Lung (tissue), 12 donors: Measurements from ENCODE around the gene CFAP58. TPM values are rescaled to one million over a fixed set of nuclear protein-coding genes. Genes with fewer than 3 reads are reported as not detected.

Source experiments
- ATAC-seq: fragments of 200-7000 bp; cut with Tn5 transposase; one replicate; pipeline ENCODE4 v1.9.1; 2020; ENCODE audit warnings: moderate number of reproducible peaks; ENCODE audit not compliant: insufficient read depth, low FRiP score
- DNase-seq, 3 donors: peaks; one replicate each; pipeline ENCODE4 v3.0.0-alpha.2; 2013 to 2017
- H3K27ac ChIP-seq, 2 donors: one replicate each; pipeline ENCODE4 v1.5.1; 2013; ENCODE audit warnings: mild to moderate bottlenecking in 2 of 2, moderate library complexity in 2 of 2, control low read depth in 1 of 2, inconsistent platforms in 1 of 2, low read depth in 1 of 2, low read length in 1 of 2
- H3K27me3 ChIP-seq, 3 donors: one replicate each; pipeline ENCODE4 v1.5.1; 2013; ENCODE audit warnings: low read length in 2 of 3; ENCODE audit not compliant: control insufficient read depth in 3 of 3, insufficient read depth in 3 of 3
- H3K36me3 ChIP-seq, 4 donors: one replicate each; pipeline ENCODE4 v1.5.1; 2013; ENCODE audit warnings: low read length in 4 of 4, mild to moderate bottlenecking in 1 of 4, moderate library complexity in 1 of 4; ENCODE audit not compliant: control insufficient read depth in 4 of 4, insufficient read depth in 4 of 4
- H3K4me1 ChIP-seq, 5 donors: one replicate each; pipeline ENCODE4 v1.5.1; 2013; ENCODE audit warnings: low read length in 5 of 5, mild to moderate bottlenecking in 2 of 5, moderate library complexity in 1 of 5; ENCODE audit not compliant: control insufficient read depth in 5 of 5, insufficient read depth in 5 of 5
- H3K4me3 ChIP-seq: one replicate; pipeline ENCODE4 v1.5.1; 2013; ENCODE audit warnings: mild to moderate bottlenecking, control low read depth, moderate library complexity
- H3K9ac ChIP-seq, 2 donors: one replicate each; pipeline ENCODE4 v1.5.1; 2013; ENCODE audit warnings: low read length in 2 of 2, control low read depth in 1 of 2; ENCODE audit not compliant: insufficient read depth in 1 of 2
- H3K9me3 ChIP-seq, 4 donors: one replicate each; pipeline ENCODE4 v1.5.1; 2013; ENCODE audit warnings: low read length in 3 of 4, mild to moderate bottlenecking in 1 of 4, moderate library complexity in 1 of 4; ENCODE audit not compliant: control insufficient read depth in 4 of 4, insufficient read depth in 3 of 4
- CTCF ChIP-seq: IDR thresholded peaks from 2 replicates; pipeline ENCODE4 v1.5.1; 2012; ENCODE audit warnings: mild to moderate bottlenecking; ENCODE audit errors: control extremely low read depth, extremely low read depth
- WGBS, 2 donors: extraction: QIAGEN DNeasy Blood & Tissue Kit; methylation state at CpG; one replicate each; pipeline ENCODE4 v1.1.7; 2013; 5-methylcytosine and 5-hydroxymethylcytosine counted together
- polyA plus RNA-seq, 2 donors: library from polyadenylated mRNA; stranded (reverse); fragments of 200-250 nt; gene quantifications; one replicate each; pipeline ENCODE4 v1.2.1, GENCODE V29; 2013
- total RNA-seq, 2 donors: library from RNA; depleted of rRNA in 1 of 2; stranded (reverse); fragments of >200 nt in 1 of 2; gene quantifications; one replicate each; pipeline ENCODE4 v1.2.1, GENCODE V29; 2014 to 2021
- donor health status: control.
- donor health status: control.
- donor health status: Bipolar disorder and iron deficiency.
- donor health status: healthy.
- donor health status: DM: yes; HTN: yes; CAD: no.

The CFAP58 gene
- total and polyA plus RNA-seq, 4 donors: 1.4 to 5.4 (median 3.6) TPM

- Histone ChIP-seq H3K4me3 (no peak overlapping the region), H3K27me3 (no peaks in the 10 kb centered on the region), H3K9ac (no peak overlapping the region), H3K36me3 (no peaks in the 10 kb centered on the region), H3K4me1 (peaks cover 0 to 22% (median 5%) of the 10 kb centered on the region in 5 donors), H3K9me3 (no peaks in the 10 kb centered on the region), H3K27ac (no peak overlapping the region)
- ATAC-seq (no peak), DNase-seq (no peak)
- WGBS, 2 donors: 39 to 53% methylated on average over 4 of the region's 4 CpGs
- no peak for TF ChIP-seq CTCF
Observed at GRCh38 chr10:104345941-104346340, 7.7 kb upstream of the CFAP58 start.

GRCh38 chr10:104347295-104348045 lies 6.2 kb upstream of the CFAP58 start:
- H3K9me3 ChIP-seq: no peaks in the 10 kb centered on the region
- TF ChIP-seq CTCF: no peak
- no peak overlapping the region for H3K27ac ChIP-seq
- peaks cover 0 to 19% (median 6%) of the 10 kb centered on the region in 5 donors for H3K4me1 ChIP-seq
- ATAC-seq (no peak), DNase-seq (no peak)
- no peak overlapping the region for H3K4me3 ChIP-seq
- 72 to 73% methylated on average over 4 of the region's 4 CpGs for WGBS, 2 donors
- no peaks in the 10 kb centered on the region for H3K27me3 ChIP-seq
- H3K9ac ChIP-seq: no peak overlapping the region
- H3K36me3 ChIP-seq: no peaks in the 10 kb centered on the region

GRCh38 chr10:104348601-104349000 lies 5.0 kb upstream of the CFAP58 start:
- WGBS, 2 donors: 65 to 80% methylated on average over 2 of the region's 2 CpGs
- Histone ChIP-seq H3K9me3 (no peaks in the 10 kb centered on the region), H3K36me3 (no peaks in the 10 kb centered on the region), H3K4me3 (no peak overlapping the region), H3K27ac (peak overlapping the region in 1 of 2 donors; percentile 66), H3K4me1 (peaks cover 0 to 15% (median 6%) of the 10 kb centered on the region in 5 donors), H3K27me3 (no peaks in the 10 kb centered on the region), H3K9ac (no peak overlapping the region)
- DNase-seq (no peak), ATAC-seq (no peak)
- no peak for TF ChIP-seq CTCF
